CD4-positive, alpha-beta T cell treated with Interferon gamma for 1 hour (primary cell): Measurements from ENCODE around the gene ZNF708.
"Not testable (repeated sequence)": the region's sequence is repeated elsewhere in the genome, so short reads cannot be mapped to it uniquely, and the experiment has no call there.

Experiments
- DNase-seq: peaks from one replicate; pipeline ENCODE4 v3.0.0-alpha.2; 2020

Gene ZNF708

GRCh38 chr19:21328885-21329605, at the start of gene ZNF708:
TSS of gene ZNF708 (minus strand) at chr19:21329410. CDS start at chr19:21329212, 198 bp downstream.
- peak; percentile 86 for DNase-seq

- DNase-seq, result no peak
Observed at GRCh38 chr19:21362291-21362690, 33.1 kb upstream of the ZNF708 start.

GRCh38 chr19:21358768-21359451, 29.7 kb upstream of the ZNF708 start, which contains the start of gene ZNF738:
TSS of gene ZNF738 (plus strand) at chr19:21359000. CDS start at chr19:21359141, 141 bp downstream.
- peak; percentile 85 for DNase-seq

- DNase-seq, result no peak
Observed at GRCh38 chr19:21352830-21353229, 23.6 kb upstream of the ZNF708 start.

- DNase-seq, result not testable (repeated sequence)
Observed at GRCh38 chr19:21344841-21345240, 15.6 kb upstream of the ZNF708 start.

- no peak for DNase-seq
Observed at GRCh38 chr19:21335721-21336120, 6.5 kb upstream of the ZNF708 start.

GRCh38 chr19:21328406-21328805, 804 bp downstream of the ZNF708 start:
- no peak for DNase-seq

- DNase-seq, result no peak
Observed at GRCh38 chr19:21326169-21326568, 3.0 kb downstream of the ZNF708 start.

- DNase-seq, result no peak
Observed at GRCh38 chr19:21323000-21323399, 6.2 kb downstream of the ZNF708 start.

- no peak for DNase-seq
Observed at GRCh38 chr19:21322528-21322927, 6.7 kb downstream of the ZNF708 start.

GRCh38 chr19:21321996-21322395, 7.2 kb downstream of the ZNF708 start:
- DNase-seq, result no peak

GRCh38 chr19:21321134-21321533, 8.1 kb downstream of the ZNF708 start:
- no peak for DNase-seq

- no peak for DNase-seq
Observed at GRCh38 chr19:21317821-21318220, 11.4 kb downstream of the ZNF708 start.

- no peak for DNase-seq
Observed at GRCh38 chr19:21314676-21315075, 14.5 kb downstream of the ZNF708 start.

GRCh38 chr19:21312807-21313206, 16.4 kb downstream of the ZNF708 start:
- not testable (repeated sequence) for DNase-seq

- DNase-seq, result no peak
Observed at GRCh38 chr19:21308773-21309172, 20.4 kb downstream of the ZNF708 start.

- not testable (repeated sequence) for DNase-seq
Observed at GRCh38 chr19:21306881-21307479, 22.2 kb downstream of the ZNF708 start.

GRCh38 chr19:21293768-21294167, 35.4 kb downstream of the ZNF708 start:
- DNase-seq, result not testable (repeated sequence)

GRCh38 chr19:21269813-21270212, 59.4 kb downstream of the ZNF708 start:
- DNase-seq, result no peak

- DNase-seq, result no peak
Observed at GRCh38 chr19:21264891-21265290, 64.3 kb downstream of the ZNF708 start.

GRCh38 chr19:21264416-21264815, 64.8 kb downstream of the ZNF708 start:
- no peak for DNase-seq

GRCh38 chr19:21260848-21261381, 68.3 kb downstream of the ZNF708 start:
- not testable (repeated sequence) for DNase-seq

GRCh38 chr19:21260164-21260847, 68.9 kb downstream of the ZNF708 start:
- DNase-seq, result no peak
